Neural crest cell (in vitro differentiated cells): ENCODE measurements around the gene REG4. TPM values are rescaled to one million over a fixed set of nuclear protein-coding genes. Genes with fewer than 3 reads are reported as not detected.

Source experiments
- DNase-seq: peaks from one replicate; pipeline ENCODE4 v3.0.0; 2021; ENCODE audit warnings: low read depth, mixed read lengths, low spot score
- H3K27ac Mint-ChIP-seq: one replicate; pipeline ENCODE4 v1.8.0; 2021; ENCODE audit warnings: mild to moderate bottlenecking, mixed read lengths; ENCODE audit not compliant: unreplicated experiment
- H3K27me3 Mint-ChIP-seq: 2 replicates; pipeline ENCODE4 v1.8.0; 2021; ENCODE audit warnings: low read depth, mild to moderate bottlenecking, mixed read lengths
- H3K36me3 Mint-ChIP-seq: 2 replicates; pipeline ENCODE4 v1.8.0; 2021; ENCODE audit warnings: low read depth, mild to moderate bottlenecking, mixed read lengths
- H3K4me1 Mint-ChIP-seq: 2 replicates; pipeline ENCODE4 v1.8.0; 2021; ENCODE audit warnings: mixed read lengths
- H3K4me3 Mint-ChIP-seq: one replicate; pipeline ENCODE4 v1.8.0; 2021; ENCODE audit warnings: mild to moderate bottlenecking, mixed read lengths
- H3K9me3 Mint-ChIP-seq: 2 replicates; pipeline ENCODE4 v1.8.0; 2021; ENCODE audit warnings: mixed read lengths
- CTCF ChIP-seq: fragments of 200-600 bp; sonication (generic); conservative IDR thresholded peaks from 2 replicates; pipeline ENCODE4 v1.5.0; 2021; ENCODE audit warnings: antibody characterized with exemption, mild to moderate bottlenecking
- total RNA-seq: library from RNA; stranded (reverse); gene quantifications from 2 replicates; pipeline ENCODE4 v1.2.1, GENCODE V29; 2021

Gene REG4
- total RNA-seq, 1 donor from 2014 or later: not detected

- no peak overlapping the region for H3K4me3 Mint-ChIP-seq
- no peaks in the 10 kb centered on the region for H3K9me3 Mint-ChIP-seq
- H3K4me1 Mint-ChIP-seq: peaks cover 9% of the 10 kb centered on the region
- H3K27me3 Mint-ChIP-seq: peaks cover under 1% of the 10 kb centered on the region
- DNase-seq: no peak
- no peak overlapping the region for H3K27ac Mint-ChIP-seq
- TF ChIP-seq CTCF: no peak
- peaks cover 11% of the 10 kb centered on the region for H3K36me3 Mint-ChIP-seq
Observed at GRCh38 chr1:119744598-119744942, 66.7 kb downstream of the REG4 start.

Other genes with a start within 250 kb of the REG4 start
- 18.6 and 19.5 TPM in 2 replicates for gene ZNF697, start 163.2 kb downstream of the REG4 start, total RNA-seq
- 330 and 365 TPM in 2 replicates for gene PHGDH, start 99.5 kb downstream of the REG4 start, total RNA-seq
- gene HMGCS2, start 42.6 kb downstream of the REG4 start, total RNA-seq: not detected in 2 replicates
- gene ADAM30, start 85.1 kb upstream of the REG4 start, total RNA-seq: not detected in 2 replicates